WTC11 (cell line): Measurements from ENCODE around the gene UNC119. TPM values are rescaled to one million over a fixed set of nuclear protein-coding genes. Genes with fewer than 3 reads are reported as not detected.
A peak's percentile ranks its signal among the peaks of the same experiment; 100 is the strongest.

Experiments used
- ATAC-seq: fragments of 200-7000 bp; cut with Tn5 transposase; 2 replicates; pipeline ENCODE4 v1.10.0; 2021; ENCODE audit warnings: mild to moderate bottlenecking, moderate library complexity
- CTCF ChIA-PET: fragments of 300-600 bp; sonication (Branson Sonifier 250); formaldehyde crosslinking; loops from one replicate; lab custom pipeline; 2021; ENCODE audit warnings: antibody characterized with exemption; lab: Charles Lee
- POLR2A ChIA-PET: fragments of 350-600 bp; sonication (Branson Sonifier 250); formaldehyde crosslinking; loops from one replicate; lab custom pipeline; 2021; ENCODE audit warnings: antibody characterized with exemption; lab: Charles Lee
- DNase-seq: peaks from one replicate; pipeline ENCODE4 v3.0.0; 2021; ENCODE audit warnings: low spot score
- H3K27ac Mint-ChIP-seq: 2 replicates; pipeline ENCODE4 v1.8.0; 2021; ENCODE audit warnings: mixed read lengths
- H3K27me3 Mint-ChIP-seq: 2 replicates; pipeline ENCODE4 v1.8.0; 2021; ENCODE audit warnings: low read depth, mild to moderate bottlenecking, moderate library complexity, mixed read lengths
- H3K36me3 Mint-ChIP-seq: 2 replicates; pipeline ENCODE4 v1.8.0; 2021; ENCODE audit warnings: mixed read lengths
- H3K4me1 Mint-ChIP-seq: 2 replicates; pipeline ENCODE4 v1.8.0; 2022; ENCODE audit warnings: mixed read lengths
- H3K4me3 Mint-ChIP-seq: 2 replicates; pipeline ENCODE4 v1.8.0; 2021; ENCODE audit warnings: mild to moderate bottlenecking, moderate library complexity, mixed read lengths
- H3K9me3 Mint-ChIP-seq: 2 replicates; pipeline ENCODE4 v1.8.0; 2021; ENCODE audit warnings: mixed read lengths
- ATF1 ChIP-seq: sonication (generic); formaldehyde crosslinking; IDR thresholded peaks from 2 replicates; pipeline ENCODE4 v1.8.1; 2023; ENCODE audit warnings: mild to moderate bottlenecking, moderate library complexity, missing genetic modification reagents
- CREM ChIP-seq: sonication (generic); formaldehyde crosslinking; IDR thresholded peaks from 2 replicates; pipeline ENCODE4 v1.8.1; 2022; ENCODE audit warnings: mild to moderate bottlenecking, missing genetic modification reagents, moderate library complexity
- ESRRA ChIP-seq: sonication (generic); formaldehyde crosslinking; IDR thresholded peaks from 2 replicates; pipeline ENCODE4 v1.8.1; 2022; ENCODE audit warnings: mild to moderate bottlenecking, missing genetic modification reagents, borderline replicate concordance
- FOXJ3 ChIP-seq: sonication (generic); formaldehyde crosslinking; IDR thresholded peaks from 2 replicates; pipeline ENCODE4 v1.9.0; 2021; ENCODE audit warnings: missing genetic modification reagents, mild to moderate bottlenecking, borderline replicate concordance
- GABPB1 ChIP-seq: sonication (generic); formaldehyde crosslinking; IDR thresholded peaks from 2 replicates; pipeline ENCODE4 v1.8.1; 2023; ENCODE audit warnings: mild to moderate bottlenecking, missing genetic modification reagents
- SMAD4 ChIP-seq: sonication (generic); formaldehyde crosslinking; IDR thresholded peaks from 2 replicates; pipeline ENCODE4 v1.8.0; 2022; ENCODE audit warnings: mild to moderate bottlenecking, missing genetic modification reagents
- TEAD4 ChIP-seq: sonication (generic); formaldehyde crosslinking; IDR thresholded peaks from 2 replicates; pipeline ENCODE4 v1.8.0; 2022; ENCODE audit warnings: mild to moderate bottlenecking, missing genetic modification reagents
- TP53 ChIP-seq: sonication (generic); formaldehyde crosslinking; IDR thresholded peaks from 2 replicates; pipeline ENCODE4 v1.8.1; 2023; ENCODE audit warnings: mild to moderate bottlenecking, missing genetic modification reagents
- ZBTB21 ChIP-seq: sonication (generic); formaldehyde crosslinking; IDR thresholded peaks from 2 replicates; pipeline ENCODE4 v1.8.1; 2023; ENCODE audit warnings: mild to moderate bottlenecking, missing genetic modification reagents, borderline replicate concordance
- ZNF416 ChIP-seq: fragments of 250-450 bp; sonication (Bioruptor Pico); IDR thresholded peaks from 2 replicates; pipeline ENCODE4 v1.9.0; 2021; ENCODE audit warnings: mild to moderate bottlenecking, inconsistent platforms
- total RNA-seq: library from RNA; stranded (reverse); gene quantifications from 3 replicates; pipeline ENCODE4 v1.2.3, GENCODE V29; 2021
- TF ChIP-seq, protein P1 (sequence below): sonication (generic); formaldehyde crosslinking; IDR thresholded peaks from 2 replicates; pipeline ENCODE4 v1.8.1; 2023; ENCODE audit warnings: mild to moderate bottlenecking, moderate library complexity, missing genetic modification reagents
- TF ChIP-seq, protein P2 (sequence below): sonication (generic); formaldehyde crosslinking; IDR thresholded peaks from 2 replicates; pipeline ENCODE4 v1.8.1; 2022; ENCODE audit warnings: mild to moderate bottlenecking, moderate library complexity, missing genetic modification reagents
- TF ChIP-seq, protein P3 (sequence below): sonication (generic); formaldehyde crosslinking; IDR thresholded peaks from 2 replicates; pipeline ENCODE4 v1.8.1; 2022; ENCODE audit warnings: low read depth, missing genetic modification reagents, borderline replicate concordance
- TF ChIP-seq, protein P4 (sequence below): fragments of 250-450 bp; sonication (Bioruptor Pico); IDR thresholded peaks from 2 replicates; pipeline ENCODE4 v1.9.0; 2021; ENCODE audit warnings: mild to moderate bottlenecking
- TF ChIP-seq, protein P5 (sequence below): sonication (generic); formaldehyde crosslinking; IDR thresholded peaks from 2 replicates; pipeline ENCODE4 v1.8.0; 2023; ENCODE audit warnings: missing genetic modification reagents, mild to moderate bottlenecking, borderline replicate concordance
- TF ChIP-seq, protein P6 (sequence below): sonication (generic); formaldehyde crosslinking; conservative IDR thresholded peaks from 2 replicates; pipeline ENCODE4 v1.8.1; 2022; ENCODE audit warnings: mild to moderate bottlenecking, missing genetic modification reagents
- TF ChIP-seq, protein P7 (sequence below): fragments of 250-450 bp; sonication (Bioruptor Pico); IDR thresholded peaks from 2 replicates; pipeline ENCODE4 v1.9.0; 2021; ENCODE audit warnings: moderate library complexity, mild to moderate bottlenecking, inconsistent platforms, borderline replicate concordance
- TF ChIP-seq, protein P8 (sequence below): fragments of 250-450 bp; sonication (Bioruptor Pico); IDR thresholded peaks from 2 replicates; pipeline ENCODE4 v1.9.0; 2021; ENCODE audit warnings: mild to moderate bottlenecking, borderline replicate concordance
- TF ChIP-seq, protein P9 (sequence below): sonication (generic); formaldehyde crosslinking; IDR thresholded peaks from 2 replicates; pipeline ENCODE4 v1.8.1; 2022; ENCODE audit warnings: mild to moderate bottlenecking, missing genetic modification reagents, moderate library complexity, borderline replicate concordance

Gene UNC119
- total RNA-seq, 1 experiment from 2014 or later = 59.6 TPM

DNA sequence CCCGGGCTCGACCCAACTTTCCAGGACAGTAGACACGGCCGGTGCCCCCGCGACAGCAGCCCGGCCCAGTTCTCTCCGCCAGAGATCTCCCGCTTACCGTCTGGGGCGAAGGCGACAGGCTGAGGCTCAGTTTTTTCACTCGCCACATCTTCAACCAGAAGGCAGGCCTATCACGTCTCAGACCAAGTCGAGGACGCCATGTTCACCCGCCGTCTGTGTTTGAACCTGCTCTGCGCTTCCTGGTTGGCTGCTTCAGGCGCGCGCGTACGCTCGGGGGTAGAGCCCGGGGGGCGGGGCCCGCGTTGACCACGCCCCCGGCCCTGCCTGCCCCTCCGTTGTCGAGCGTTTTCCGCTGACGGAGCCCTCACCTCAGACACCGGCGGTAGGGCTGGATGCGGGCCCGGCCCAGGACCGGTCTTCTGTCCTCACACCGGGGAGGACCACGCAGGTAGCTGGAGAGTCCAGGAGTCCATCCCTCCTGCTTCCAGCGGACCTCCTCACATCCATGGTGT lies 46.4 kb upstream of the UNC119 start, which contains the start of gene SPAG5 (continued):
- TF ChIP-seq, protein P1, sequence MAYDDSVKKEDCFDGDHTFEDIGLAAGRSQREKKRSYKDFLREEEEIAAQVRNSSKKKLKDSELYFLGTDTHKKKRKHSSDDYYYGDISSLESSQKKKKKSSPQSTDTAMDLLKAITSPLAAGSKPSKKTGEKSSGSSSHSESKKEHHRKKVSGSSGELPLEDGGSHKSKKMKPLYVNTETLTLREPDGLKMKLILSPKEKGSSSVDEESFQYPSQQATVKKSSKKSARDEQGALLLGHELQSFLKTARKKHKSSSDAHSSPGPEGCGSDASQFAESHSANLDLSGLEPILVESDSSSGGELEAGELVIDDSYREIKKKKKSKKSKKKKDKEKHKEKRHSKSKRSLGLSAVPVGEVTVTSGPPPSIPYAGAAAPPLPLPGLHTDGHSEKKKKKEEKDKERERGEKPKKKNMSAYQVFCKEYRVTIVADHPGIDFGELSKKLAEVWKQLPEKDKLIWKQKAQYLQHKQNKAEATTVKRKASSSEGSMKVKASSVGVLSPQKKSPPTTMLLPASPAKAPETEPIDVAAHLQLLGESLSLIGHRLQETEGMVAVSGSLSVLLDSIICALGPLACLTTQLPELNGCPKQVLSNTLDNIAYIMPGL = peak; percentile 83; the same call in 1 of the 2 replicates
- 0 out of 2 replicates have a peak, but pooled peaks have one; percentile 49 for TF ChIP-seq CREM (CRISPR knock-in tag)
- 0 out of 2 replicates have a peak, but pooled peaks have one; percentile 23 for TF ChIP-seq TEAD4 (CRISPR knock-in tag)
- TF ChIP-seq, protein P2, sequence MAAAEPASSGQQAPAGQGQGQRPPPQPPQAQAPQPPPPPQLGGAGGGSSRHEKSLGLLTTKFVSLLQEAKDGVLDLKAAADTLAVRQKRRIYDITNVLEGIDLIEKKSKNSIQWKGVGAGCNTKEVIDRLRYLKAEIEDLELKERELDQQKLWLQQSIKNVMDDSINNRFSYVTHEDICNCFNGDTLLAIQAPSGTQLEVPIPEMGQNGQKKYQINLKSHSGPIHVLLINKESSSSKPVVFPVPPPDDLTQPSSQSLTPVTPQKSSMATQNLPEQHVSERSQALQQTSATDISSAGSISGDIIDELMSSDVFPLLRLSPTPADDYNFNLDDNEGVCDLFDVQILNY (CRISPR knock-in tag) = peak; percentile 84
- TF ChIP-seq, protein P3, sequence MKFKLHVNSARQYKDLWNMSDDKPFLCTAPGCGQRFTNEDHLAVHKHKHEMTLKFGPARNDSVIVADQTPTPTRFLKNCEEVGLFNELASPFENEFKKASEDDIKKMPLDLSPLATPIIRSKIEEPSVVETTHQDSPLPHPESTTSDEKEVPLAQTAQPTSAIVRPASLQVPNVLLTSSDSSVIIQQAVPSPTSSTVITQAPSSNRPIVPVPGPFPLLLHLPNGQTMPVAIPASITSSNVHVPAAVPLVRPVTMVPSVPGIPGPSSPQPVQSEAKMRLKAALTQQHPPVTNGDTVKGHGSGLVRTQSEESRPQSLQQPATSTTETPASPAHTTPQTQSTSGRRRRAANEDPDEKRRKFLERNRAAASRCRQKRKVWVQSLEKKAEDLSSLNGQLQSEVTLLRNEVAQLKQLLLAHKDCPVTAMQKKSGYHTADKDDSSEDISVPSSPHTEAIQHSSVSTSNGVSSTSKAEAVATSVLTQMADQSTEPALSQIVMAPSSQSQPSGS (CRISPR knock-in tag) = no peak
- TF ChIP-seq, protein P4, sequence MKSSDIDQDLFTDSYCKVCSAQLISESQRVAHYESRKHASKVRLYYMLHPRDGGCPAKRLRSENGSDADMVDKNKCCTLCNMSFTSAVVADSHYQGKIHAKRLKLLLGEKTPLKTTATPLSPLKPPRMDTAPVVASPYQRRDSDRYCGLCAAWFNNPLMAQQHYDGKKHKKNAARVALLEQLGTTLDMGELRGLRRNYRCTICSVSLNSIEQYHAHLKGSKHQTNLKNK (CRISPR knock-in tag) = no peak
- no peak; the same call in 1 of the 2 replicates for TF ChIP-seq GABPB1
- no peak for TF ChIP-seq ZBTB21 (CRISPR knock-in tag)
- TF ChIP-seq, protein P5, sequence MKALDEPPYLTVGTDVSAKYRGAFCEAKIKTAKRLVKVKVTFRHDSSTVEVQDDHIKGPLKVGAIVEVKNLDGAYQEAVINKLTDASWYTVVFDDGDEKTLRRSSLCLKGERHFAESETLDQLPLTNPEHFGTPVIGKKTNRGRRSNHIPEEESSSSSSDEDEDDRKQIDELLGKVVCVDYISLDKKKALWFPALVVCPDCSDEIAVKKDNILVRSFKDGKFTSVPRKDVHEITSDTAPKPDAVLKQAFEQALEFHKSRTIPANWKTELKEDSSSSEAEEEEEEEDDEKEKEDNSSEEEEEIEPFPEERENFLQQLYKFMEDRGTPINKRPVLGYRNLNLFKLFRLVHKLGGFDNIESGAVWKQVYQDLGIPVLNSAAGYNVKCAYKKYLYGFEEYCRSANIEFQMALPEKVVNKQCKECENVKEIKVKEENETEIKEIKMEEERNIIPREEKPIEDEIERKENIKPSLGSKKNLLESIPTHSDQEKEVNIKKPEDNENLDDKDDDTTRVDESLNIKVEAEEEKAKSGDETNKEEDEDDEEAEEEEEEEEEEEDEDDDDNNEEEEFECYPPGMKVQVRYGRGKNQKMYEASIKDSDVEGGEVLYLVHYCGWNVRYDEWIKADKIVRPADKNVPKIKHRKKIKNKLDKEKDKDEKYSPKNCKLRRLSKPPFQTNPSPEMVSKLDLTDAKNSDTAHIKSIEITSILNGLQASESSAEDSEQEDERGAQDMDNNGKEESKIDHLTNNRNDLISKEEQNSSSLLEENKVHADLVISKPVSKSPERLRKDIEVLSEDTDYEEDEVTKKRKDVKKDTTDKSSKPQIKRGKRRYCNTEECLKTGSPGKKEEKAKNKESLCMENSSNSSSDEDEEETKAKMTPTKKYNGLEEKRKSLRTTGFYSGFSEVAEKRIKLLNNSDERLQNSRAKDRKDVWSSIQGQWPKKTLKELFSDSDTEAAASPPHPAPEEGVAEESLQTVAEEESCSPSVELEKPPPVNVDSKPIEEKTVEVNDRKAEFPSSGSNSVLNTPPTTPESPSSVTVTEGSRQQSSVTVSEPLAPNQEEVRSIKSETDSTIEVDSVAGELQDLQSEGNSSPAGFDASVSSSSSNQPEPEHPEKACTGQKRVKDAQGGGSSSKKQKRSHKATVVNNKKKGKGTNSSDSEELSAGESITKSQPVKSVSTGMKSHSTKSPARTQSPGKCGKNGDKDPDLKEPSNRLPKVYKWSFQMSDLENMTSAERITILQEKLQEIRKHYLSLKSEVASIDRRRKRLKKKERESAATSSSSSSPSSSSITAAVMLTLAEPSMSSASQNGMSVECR (CRISPR knock-in tag) = peak; percentile 40; the same call in 1 of the 2 replicates
- TF ChIP-seq ATF1 (CRISPR knock-in tag) = 0 out of 2 replicates have a peak, but pooled peaks have one; percentile 11
- TF ChIP-seq ESRRA (CRISPR knock-in tag) = no peak
- no peak for TF ChIP-seq ZNF416 (CRISPR knock-in tag)

DNA sequence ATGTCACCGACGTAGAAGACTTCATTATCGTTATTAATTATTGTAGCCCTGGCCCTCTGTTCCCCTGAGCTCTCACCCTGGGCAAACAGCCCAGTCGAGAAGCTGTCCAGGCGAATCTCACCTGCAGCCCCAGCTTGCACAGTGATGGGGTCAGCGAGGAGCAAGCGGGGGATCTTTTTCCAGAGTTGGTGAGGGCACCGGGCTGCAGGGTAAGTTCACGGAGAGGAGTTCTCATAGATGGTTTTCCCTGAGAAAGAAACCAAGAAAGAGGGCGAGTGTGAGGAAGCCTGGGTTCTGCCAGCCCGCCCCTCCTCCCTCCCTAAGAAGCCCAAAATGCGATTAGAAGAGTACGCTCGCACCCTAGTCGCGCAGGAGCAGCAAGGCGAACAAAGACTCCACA lies 46.0 kb upstream of the UNC119 start:
- Mint-ChIP-seq H3K27ac (peak overlapping the region; percentile 90), H3K36me3 (peaks cover 19% of the 10 kb centered on the region), H3K9me3 (no peaks in the 10 kb centered on the region), H3K4me1 (peaks cover 16% of the 10 kb centered on the region), H3K27me3 (peaks cover 4% of the 10 kb centered on the region), H3K4me3 (peak overlapping the region; percentile 94)
- POLR2A ChIA-PET = interaction anchor here (0.7 kb wide), 1 partner anchor 22 kb away, joined by 3 read pairs; the partner anchor contains the start of gene ALDOC
- peak; percentile 18 for ATAC-seq
- CTCF ChIA-PET = interaction anchor here (1.2 kb wide), 1 partner anchor 14 kb away, joined by 4 read pairs; no protein-coding TSS in a partner anchor
- no peak for DNase-seq
- TF ChIP-seq, protein P6, sequence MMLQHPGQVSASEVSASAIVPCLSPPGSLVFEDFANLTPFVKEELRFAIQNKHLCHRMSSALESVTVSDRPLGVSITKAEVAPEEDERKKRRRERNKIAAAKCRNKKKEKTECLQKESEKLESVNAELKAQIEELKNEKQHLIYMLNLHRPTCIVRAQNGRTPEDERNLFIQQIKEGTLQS (CRISPR knock-in tag) = no peak
- TF ChIP-seq, protein P7, sequence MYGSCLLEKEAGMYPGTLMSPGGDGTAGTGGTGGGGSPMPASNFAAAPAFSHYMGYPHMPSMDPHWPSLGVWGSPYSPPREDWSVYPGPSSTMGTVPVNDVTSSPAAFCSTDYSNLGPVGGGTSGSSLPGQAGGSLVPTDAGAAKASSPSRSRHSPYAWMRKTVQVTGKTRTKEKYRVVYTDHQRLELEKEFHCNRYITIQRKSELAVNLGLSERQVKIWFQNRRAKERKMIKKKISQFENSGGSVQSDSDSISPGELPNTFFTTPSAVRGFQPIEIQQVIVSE = no peak
- TF ChIP-seq FOXJ3 (CRISPR knock-in tag) = no peak
- TF ChIP-seq, protein P8, sequence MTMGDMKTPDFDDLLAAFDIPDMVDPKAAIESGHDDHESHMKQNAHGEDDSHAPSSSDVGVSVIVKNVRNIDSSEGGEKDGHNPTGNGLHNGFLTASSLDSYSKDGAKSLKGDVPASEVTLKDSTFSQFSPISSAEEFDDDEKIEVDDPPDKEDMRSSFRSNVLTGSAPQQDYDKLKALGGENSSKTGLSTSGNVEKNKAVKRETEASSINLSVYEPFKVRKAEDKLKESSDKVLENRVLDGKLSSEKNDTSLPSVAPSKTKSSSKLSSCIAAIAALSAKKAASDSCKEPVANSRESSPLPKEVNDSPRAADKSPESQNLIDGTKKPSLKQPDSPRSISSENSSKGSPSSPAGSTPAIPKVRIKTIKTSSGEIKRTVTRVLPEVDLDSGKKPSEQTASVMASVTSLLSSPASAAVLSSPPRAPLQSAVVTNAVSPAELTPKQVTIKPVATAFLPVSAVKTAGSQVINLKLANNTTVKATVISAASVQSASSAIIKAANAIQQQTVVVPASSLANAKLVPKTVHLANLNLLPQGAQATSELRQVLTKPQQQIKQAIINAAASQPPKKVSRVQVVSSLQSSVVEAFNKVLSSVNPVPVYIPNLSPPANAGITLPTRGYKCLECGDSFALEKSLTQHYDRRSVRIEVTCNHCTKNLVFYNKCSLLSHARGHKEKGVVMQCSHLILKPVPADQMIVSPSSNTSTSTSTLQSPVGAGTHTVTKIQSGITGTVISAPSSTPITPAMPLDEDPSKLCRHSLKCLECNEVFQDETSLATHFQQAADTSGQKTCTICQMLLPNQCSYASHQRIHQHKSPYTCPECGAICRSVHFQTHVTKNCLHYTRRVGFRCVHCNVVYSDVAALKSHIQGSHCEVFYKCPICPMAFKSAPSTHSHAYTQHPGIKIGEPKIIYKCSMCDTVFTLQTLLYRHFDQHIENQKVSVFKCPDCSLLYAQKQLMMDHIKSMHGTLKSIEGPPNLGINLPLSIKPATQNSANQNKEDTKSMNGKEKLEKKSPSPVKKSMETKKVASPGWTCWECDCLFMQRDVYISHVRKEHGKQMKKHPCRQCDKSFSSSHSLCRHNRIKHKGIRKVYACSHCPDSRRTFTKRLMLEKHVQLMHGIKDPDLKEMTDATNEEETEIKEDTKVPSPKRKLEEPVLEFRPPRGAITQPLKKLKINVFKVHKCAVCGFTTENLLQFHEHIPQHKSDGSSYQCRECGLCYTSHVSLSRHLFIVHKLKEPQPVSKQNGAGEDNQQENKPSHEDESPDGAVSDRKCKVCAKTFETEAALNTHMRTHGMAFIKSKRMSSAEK (CRISPR knock-in tag) = no peak
- TF ChIP-seq TP53 = no peak
- TF ChIP-seq SMAD4 (CRISPR knock-in tag) = no peak
- TF ChIP-seq, protein P9, sequence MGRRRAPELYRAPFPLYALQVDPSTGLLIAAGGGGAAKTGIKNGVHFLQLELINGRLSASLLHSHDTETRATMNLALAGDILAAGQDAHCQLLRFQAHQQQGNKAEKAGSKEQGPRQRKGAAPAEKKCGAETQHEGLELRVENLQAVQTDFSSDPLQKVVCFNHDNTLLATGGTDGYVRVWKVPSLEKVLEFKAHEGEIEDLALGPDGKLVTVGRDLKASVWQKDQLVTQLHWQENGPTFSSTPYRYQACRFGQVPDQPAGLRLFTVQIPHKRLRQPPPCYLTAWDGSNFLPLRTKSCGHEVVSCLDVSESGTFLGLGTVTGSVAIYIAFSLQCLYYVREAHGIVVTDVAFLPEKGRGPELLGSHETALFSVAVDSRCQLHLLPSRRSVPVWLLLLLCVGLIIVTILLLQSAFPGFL (CRISPR knock-in tag) = no peak
